LHCN-M2 (cell line): ENCODE data around the gene FMO3. TPM values are rescaled to one million over a fixed set of nuclear protein-coding genes. Genes with fewer than 3 reads are reported as not detected.

Experiments
- DNase-seq: peaks from one replicate; pipeline ENCODE4 v3.0.0-alpha.2; 2012; ENCODE audit warnings: low read depth
- polyA plus RNA-seq: library from polyadenylated mRNA; unstranded; fragments of >200 nt; gene quantifications from one replicate; pipeline ENCODE4 v1.2.1, GENCODE V29; 2012; ENCODE audit warnings: missing spikeins
- total RNA-seq: library from RNA; depleted of rRNA; stranded (reverse); fragments of >200 nt; gene quantifications from 2 replicates; pipeline ENCODE4 v1.2.3, GENCODE V29; 2014; rRNA removed

The FMO3 gene
- not detected in 2 replicates for total RNA-seq
- polyA plus RNA-seq = 0.11 TPM

DNA sequence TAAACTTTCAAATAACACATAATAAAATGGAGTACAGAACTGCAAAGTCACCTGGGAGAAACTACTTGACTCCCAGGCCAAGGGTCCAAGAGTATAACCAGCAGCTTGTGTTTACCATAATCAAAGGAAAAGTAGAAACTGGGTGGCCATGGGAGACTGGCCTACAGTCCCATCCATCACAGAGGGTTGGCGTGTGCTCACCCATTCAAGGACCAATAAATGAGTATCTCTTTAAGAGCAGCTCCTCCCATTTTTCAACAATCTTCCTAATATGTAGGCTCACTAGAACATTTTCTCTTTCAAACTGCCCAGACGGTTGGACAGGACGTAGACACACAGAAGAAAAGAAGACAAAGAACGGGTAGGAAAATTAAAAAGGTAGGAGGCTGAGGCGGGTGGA is at the start of gene FMO3:
Gene FMO3, plus strand, starts transcription at position 302 of the 400 bp plus-strand sequence. CDS start 1,754 bp downstream, outside the sequence.
- no peak for DNase-seq

GRCh38 chr1:171048014-171048413 is 42.7 kb upstream of the FMO3 start:
- DNase-seq = no peak

DNA sequence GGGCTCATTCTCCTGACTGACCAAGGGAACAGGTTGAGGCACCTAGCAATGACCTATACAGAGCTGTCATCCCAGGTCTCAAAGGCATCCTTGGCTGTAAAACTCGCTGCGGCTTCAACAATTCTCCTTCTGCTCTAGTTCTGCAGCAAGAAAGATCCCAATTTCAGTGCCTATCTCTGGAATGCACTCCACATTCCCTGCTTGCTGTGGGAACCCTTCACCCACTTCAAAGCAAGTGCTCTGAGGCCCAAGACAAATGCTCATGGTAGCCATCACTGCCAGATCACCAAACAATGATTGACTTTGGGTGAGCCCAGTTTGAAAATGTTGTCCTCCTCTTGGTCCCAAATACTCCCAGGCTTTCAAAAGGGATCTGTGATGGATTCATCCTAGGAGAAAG is 37.7 kb upstream of the FMO3 start:
- DNase-seq = no peak

GRCh38 chr1:171055966-171056643 is 34.6 kb upstream of the FMO3 start:
- no peak for DNase-seq

DNA sequence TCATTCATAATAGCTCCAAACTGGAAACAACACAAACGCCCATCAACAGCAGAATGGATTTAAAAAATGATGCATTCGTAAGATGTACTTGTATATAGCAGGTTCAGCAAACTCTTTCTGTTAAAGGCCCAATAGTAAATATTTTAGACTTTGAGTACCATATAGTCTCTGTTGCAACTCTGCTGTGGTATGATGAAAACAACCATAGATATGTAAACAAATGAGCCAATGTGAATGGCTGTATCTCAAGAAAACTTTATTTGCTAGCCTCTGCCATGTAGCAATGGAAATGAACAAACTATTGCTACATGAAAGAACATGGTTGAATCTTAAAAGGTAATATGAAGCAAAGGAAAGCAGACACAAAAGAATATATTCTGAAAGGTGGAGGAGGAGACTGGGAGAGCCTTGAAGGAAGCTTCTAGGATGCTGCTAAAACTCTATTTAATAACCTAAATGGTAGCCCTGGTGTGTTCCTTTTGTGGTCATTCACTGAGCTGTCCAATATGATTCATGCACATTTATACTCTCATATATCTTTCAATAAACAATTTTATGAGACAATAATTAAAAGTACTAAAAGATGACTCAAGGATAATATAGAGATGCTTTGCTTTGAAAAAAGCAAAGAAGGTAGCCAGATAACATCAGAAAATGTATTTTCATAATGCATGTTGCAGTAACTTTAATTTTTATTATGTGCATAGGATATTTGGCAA is 29.1 kb upstream of the FMO3 start:
- DNase-seq = no peak

DNA sequence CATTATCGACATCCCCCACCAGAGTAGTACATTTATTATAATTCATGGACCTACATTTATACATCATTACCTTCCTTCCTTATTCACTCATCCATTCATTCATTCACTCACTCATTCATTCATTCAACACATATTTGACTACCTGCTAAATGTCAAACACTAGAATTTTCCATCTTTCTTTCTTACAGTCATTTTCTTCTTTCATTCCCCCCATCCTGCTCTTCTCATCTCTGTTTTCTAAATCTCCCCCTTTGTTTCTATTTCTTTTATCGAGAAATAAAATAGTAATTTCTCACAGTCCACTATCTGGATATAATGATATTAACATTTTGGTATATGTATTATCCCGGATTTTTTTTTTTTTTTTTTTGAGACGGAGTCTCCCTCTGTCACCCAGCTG is 27.8 kb upstream of the FMO3 start:
- DNase-seq = no peak

DNA sequence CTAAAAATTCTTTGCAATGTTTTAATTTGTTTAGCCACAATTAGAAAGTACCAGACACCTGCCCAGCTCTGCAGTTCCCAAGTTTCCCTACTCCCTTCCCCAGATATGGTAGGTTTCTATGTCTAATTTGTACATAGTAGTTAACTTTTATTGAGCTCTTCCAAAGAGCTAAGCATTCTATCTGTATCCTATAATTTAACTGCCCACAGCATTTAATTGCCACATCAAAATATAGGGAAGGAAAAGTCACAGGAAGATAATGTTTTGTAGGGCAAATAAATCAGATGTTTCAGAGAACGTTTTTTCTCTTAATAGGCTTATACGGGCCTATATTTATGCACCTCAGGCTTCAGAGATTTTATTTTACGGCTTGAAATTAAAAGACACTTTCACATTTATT is 15.7 kb upstream of the FMO3 start:
- no peak for DNase-seq

GRCh38 chr1:171081314-171081753 is 9.4 kb upstream of the FMO3 start:
- peak; percentile 10 for DNase-seq

- DNase-seq = no peak
Observed at GRCh38 chr1:171081763-171082201, 8.9 kb upstream of the FMO3 start.

GRCh38 chr1:171082606-171083005 is 8.1 kb upstream of the FMO3 start:
- DNase-seq = no peak

DNA sequence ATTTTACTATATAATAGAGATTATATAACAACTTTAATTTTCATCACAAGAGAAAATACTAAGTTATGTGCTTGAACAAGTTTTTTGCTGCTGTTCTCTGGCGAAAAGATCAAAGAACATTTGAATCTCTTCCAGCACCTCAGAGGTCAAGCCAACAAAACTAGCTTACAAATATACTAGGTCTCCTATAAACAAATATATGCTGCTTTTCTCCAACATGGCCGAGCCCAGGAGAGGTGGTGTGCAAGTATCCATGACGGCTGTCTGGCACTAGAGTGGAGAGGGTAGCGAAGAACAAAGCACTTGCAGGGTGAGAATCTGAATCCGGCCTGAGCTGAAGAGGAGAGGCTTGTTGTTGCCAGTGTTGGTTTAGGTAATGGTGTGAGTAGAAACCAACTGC is 7.5 kb upstream of the FMO3 start:
- DNase-seq = no peak

DNA sequence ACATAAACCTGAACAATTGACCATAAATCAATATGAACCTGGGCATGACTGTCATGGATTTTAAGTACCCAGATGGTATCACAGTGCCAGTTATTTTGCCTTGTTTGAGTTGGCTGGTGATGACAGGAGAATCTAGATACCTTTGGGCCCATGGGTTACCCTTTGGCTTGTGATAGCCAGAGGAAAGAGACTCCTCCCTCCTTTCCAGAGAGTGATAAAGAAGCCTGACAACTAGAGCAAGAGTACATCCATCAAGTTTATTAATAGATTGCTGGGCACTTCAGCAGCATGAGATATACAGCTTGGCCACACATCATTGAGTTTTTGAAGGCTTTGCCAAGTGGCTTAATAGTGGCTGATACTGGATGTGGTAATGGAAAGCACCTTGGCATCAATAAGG is 6.6 kb upstream of the FMO3 start:
- no peak for DNase-seq

DNA sequence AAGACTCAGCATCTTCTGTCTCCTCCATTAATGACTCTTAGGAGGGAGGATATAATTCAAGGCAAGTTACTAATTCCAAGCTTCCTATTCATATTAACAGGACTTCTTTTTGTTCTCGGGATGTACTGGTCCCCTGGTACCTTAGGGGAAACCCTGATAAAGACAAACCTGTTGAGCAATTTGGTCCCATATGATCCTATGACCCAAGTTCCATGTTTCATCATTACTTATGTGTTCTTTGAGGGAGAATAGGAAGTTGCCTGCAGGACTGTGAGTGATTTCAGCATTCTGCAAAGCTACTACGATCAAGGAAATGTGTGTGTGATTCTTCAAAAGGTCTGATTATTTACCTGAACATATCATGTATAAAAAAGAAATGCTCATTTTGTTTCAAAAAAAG is 5.8 kb upstream of the FMO3 start:
- no peak for DNase-seq

GRCh38 chr1:171087896-171088295 is 2.8 kb upstream of the FMO3 start:
- no peak for DNase-seq

DNA sequence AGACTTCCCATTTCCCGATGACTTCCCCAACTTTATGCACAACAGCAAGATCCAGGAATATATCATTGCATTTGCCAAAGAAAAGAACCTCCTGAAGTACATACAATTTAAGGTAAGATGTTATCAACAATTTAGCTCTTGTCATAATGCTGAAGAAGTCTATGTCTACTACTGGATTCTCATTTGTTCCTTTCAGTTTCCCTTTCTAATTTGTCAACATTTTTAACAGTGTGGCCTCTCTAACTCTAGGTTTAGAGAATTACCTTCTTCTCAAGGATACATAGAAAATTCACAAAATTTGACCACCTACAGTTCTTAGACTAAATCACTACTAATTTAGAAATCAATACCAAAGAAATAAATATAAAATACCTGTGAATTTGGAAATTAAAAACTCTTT is 13.2 kb downstream of the FMO3 start:
- DNase-seq = no peak

GRCh38 chr1:171107262-171107940 is 16.7 kb downstream of the FMO3 start:
- no peak for DNase-seq

GRCh38 chr1:171107969-171108368 is 17.3 kb downstream of the FMO3 start:
- no peak for DNase-seq

GRCh38 chr1:171109966-171110365 is 19.3 kb downstream of the FMO3 start:
- no peak for DNase-seq

DNA sequence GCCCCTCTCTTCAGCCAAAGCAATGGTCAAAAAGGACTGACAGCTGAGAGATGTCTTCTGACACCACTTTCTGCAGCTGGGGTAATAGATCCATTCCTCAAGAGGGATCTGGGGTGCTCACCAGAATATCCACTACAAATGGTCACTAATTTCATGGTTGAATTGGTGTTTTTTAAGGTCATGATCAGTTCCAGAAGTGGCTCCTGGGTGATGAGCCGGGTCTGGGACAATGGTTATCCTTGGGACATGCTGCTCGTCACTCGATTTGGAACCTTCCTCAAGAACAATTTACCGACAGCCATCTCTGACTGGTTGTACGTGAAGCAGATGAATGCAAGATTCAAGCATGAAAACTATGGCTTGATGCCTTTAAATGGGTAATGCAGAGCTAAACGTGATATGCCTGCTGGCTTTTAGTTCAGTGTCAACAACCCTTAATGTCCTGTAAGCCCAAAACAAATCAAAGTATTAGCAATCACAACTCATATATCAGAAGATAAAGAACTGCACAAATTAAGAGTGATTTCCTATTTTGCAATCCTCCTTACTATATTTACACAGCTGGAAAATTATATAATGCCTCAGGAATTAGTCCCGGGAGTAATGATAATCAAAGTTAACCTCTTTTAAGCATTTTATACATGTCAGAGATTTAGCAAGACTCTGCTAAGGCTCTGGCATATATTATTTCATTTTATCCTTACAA is 20.1 kb downstream of the FMO3 start:
- no peak for DNase-seq

DNA sequence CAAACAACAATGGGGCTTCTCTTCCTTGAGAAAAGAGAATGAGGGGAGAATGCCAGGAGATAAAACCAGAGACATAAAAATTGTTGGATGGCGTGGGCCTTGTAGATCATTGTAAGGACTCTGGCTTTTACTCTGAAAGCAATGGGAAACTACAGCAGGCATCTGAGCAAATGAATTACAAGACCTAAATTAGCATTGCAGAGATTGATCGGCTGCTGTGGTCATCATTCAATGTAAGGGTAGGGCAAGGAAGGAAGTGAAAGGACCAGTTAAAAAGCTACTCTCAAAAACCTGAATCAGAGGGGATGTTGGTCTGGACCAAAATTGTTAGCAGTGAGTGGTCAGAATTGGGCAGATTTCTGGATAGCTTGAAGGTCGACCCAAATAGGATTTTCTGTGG is 21.4 kb downstream of the FMO3 start:
- DNase-seq = no peak

DNA sequence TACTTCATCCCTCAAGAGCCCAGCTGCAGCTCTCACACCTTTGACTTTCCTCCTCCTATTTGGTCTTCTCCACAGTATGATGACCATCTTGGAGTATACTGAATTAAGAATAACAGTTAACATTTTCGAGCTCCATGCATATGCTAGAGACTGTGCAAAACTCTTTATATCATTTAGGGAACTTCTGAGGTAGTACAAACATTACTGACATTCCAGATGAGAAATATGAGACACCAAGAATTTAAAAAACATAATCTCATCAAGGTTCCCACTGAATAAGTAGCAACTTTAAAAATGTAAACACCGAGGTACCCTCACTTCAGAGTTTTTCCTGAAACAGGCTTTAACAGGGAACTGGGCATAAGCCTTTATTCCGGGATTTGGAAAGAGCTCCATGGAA is 22.7 kb downstream of the FMO3 start:
- DNase-seq = no peak
